ENCODE measurements around the gene SGPL1.

SGPL1 gene

GRCh38 chr10:70812814-70813213 lies 2.9 kb upstream of the SGPL1 start:
- no peak for DNase-seq

GRCh38 chr10:70814126-70814525 lies 1.6 kb upstream of the SGPL1 start:
- no peak for DNase-seq

- DNase-seq, result peak in 2 of 4 experiments; percentile 11 to 13
Measured at GRCh38 chr10:70816220-70816894, 609 bp downstream of the SGPL1 start.

- no peak for DNase-seq
Measured at GRCh38 chr10:70820976-70821750, 5.4 kb downstream of the SGPL1 start.

- DNase-seq, result no peak
Measured at GRCh38 chr10:70822076-70822820, 6.5 kb downstream of the SGPL1 start.

- no peak for DNase-seq
Measured at GRCh38 chr10:70827086-70827757, 11.5 kb downstream of the SGPL1 start.

- DNase-seq, result no peak
Measured at GRCh38 chr10:70828923-70829322, 13.2 kb downstream of the SGPL1 start.

GRCh38 chr10:70829543-70829942 lies 13.8 kb downstream of the SGPL1 start:
- no peak for DNase-seq

- no peak for DNase-seq
Measured at GRCh38 chr10:70830164-70830563, 14.4 kb downstream of the SGPL1 start.

GRCh38 chr10:70832221-70832620 lies 16.5 kb downstream of the SGPL1 start:
- DNase-seq, result no peak

- DNase-seq, result no peak
Measured at GRCh38 chr10:70832852-70833528, 17.2 kb downstream of the SGPL1 start.

- no peak for DNase-seq
Measured at GRCh38 chr10:70833601-70834000, 17.9 kb downstream of the SGPL1 start.

GRCh38 chr10:70834021-70834420 lies 18.3 kb downstream of the SGPL1 start:
- no peak for DNase-seq

GRCh38 chr10:70834441-70835151 lies 18.8 kb downstream of the SGPL1 start:
- no peak for DNase-seq

- DNase-seq, result no peak
Measured at GRCh38 chr10:70836319-70836718, 20.6 kb downstream of the SGPL1 start.

GRCh38 chr10:70837660-70838059 lies 21.9 kb downstream of the SGPL1 start:
- no peak for DNase-seq

GRCh38 chr10:70838270-70838805 lies 22.6 kb downstream of the SGPL1 start:
- DNase-seq, result no peak

- no peak for DNase-seq
Measured at GRCh38 chr10:70840836-70841235, 25.1 kb downstream of the SGPL1 start.

- no peak for DNase-seq
Measured at GRCh38 chr10:70843333-70843732, 27.6 kb downstream of the SGPL1 start.

- no peak for DNase-seq
Measured at GRCh38 chr10:70843776-70844489, 28.2 kb downstream of the SGPL1 start.

GRCh38 chr10:70845256-70845655 lies 29.5 kb downstream of the SGPL1 start:
- DNase-seq, result no peak
